GM19397 (cell line): ENCODE measurements around the gene BAHCC1.

Source experiments
- ATAC-seq: cut with Tn5 transposase; IDR thresholded peaks from one replicate; pipeline ENCODE4 v1.9.1; 2021; ENCODE audit warnings: mild to moderate bottlenecking, moderate library complexity; ENCODE audit not compliant: unreplicated experiment

BAHCC1 gene

DNA sequence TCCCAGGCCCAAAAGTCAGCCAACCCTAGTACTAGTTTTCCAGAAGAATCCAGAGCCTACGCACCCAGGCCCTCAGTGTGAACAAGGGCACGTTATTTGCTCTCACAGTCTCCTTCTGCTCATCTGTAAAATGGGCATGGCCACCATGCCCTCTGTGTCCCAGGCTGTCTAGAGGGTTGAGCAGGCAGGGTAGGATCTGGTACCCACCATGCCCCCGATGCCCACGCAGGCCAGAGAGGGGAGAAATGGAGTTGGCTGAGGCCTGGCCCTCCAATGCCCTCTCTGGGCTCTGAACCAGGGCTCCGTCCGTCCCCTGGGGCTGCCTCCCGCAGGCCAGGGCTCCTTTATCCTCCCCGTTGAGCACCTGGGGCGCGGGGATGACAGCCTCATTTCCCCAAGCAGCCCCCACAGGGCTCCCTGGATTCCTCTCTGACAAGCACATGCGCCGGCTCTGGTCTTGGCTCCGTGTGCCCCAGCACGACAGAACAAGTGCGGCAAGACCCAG, 9.1 kb upstream of the BAHCC1 start:
- no peak for ATAC-seq

DNA sequence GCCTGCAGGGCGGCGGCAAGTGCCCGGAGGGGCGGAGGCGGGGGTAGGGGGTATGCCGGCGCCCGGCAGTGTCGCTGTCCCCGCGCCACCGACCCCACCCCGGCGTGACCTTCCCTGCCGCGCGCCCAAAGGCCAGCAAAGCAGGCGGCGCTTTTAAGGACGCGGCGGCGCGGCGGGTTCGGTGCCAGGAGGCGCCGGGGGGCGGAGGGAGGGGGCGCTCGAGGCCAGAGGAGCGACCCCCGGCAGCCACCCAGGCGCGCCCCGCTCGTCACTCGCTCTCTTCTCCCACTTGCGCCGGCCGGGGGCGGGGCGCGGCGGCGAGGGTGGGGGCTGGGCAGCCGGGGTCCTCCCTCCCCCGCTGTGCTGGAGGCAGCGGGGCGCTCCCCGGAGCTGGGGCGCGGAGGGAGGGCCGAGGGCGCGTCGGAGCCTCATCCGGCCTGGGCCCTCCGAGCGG, 8.6 kb upstream of the BAHCC1 start:
- ATAC-seq: no peak

DNA sequence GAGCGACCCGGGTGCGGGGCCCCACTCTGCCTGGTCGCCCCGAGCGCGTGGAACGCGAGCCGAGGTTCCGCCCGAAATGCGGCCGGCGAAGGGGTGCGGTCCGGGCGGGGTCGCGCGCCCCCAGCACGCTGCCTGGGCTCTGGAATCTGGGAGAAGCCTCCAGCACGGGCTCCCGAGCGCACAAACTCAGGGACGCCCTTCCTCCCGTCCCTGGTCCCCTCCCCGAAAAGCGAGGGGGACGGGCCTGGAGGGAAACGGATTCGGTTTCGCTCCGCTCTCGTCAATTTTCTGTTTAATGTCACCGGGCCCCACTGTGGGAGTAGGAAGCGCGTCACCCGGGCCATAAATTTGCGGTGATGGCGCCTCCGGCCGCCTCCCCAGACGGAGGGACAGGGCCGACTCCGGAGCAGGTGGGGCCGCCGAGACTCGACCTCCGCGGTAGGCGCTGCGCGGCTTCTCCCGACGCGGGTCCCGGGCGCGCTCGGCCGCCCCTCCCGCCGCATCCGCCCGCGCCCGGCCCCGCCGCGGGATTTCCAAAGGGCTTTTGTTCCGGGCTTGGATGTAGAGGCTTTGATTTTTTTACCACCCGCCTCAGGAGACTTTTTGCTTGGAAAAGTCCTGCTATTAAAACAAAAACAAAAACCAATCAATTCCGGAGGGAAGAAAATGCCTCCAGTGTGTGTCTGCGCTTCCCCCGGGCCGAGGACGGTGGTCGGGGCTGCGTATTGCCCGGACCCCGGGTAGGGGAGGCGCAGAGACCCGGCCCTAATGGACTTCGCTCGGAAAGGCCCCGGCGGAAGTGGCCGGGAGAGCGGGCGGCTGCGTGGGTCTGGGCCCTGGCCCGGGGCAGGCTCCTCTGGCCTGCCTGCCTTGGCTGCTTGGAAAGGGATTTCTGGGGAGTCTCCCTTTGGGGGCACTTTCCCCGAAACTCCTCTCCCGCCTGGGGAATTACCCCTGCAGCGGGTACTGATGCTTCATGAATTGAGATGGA, 7.9 kb upstream of the BAHCC1 start:
- ATAC-seq: no peak

DNA sequence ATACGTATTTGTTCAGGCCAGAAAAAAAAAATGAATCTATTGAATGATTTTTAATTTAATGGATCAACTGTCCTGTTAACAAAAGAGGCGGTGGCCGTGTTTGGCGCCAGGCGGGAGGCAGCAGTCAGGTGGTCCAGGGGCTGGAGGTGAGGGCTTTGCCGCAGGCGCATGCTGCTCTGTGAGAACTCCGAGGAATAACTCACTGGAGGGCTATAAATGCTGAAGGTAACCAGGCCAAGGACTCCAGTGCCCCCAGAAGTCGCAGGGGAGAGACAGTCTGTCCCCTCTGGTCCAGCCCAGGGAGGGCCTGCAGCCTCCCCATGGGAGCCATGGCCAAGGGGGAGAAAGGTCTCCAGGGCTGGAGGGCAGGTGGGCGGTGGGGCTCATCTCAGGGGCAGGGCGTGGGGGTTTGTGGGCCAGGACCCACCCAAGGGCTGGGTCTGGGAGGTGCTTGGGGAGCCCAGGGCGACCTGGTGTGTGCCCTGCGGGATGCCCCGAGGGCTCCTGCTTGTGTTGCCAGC, 7.1 kb upstream of the BAHCC1 start:
- ATAC-seq: no peak

DNA sequence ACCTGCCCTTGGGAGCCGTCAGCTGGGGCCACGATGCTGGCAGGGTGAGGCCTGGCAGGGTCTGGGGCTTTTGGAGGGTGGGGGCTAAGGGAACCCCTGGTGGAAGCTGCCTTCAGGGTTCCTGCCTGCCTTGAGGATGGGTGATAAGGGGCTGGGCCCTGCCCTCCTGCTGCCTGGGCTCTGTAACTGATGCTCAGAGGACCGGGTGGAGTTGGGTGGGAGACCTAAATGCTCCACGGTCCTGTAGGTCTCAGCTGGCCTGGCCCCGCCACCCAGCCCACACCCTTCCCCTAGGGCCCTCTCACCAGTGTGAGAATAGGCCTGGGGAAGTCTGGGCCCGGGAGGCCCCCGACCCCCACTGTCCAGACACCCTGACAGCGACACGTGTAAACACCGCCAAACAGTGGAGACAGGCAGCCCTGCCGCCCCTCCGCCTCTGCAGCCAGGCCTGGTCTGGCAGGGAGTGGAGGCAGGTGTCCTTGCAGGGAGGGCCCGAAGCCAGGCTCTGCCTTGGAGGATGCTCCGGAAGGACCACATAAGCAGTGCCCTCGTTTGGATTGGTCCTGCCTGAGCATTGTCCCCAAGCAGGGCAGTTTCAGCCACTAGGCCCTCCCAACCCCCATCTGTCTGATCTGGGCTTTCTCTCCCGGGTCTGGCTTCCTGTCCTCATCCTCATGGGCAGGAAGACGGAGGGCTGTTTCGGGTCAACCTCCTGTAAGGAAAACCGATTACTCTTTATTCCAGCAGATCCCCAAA, 6.5 kb upstream of the BAHCC1 start:
- no peak for ATAC-seq

DNA sequence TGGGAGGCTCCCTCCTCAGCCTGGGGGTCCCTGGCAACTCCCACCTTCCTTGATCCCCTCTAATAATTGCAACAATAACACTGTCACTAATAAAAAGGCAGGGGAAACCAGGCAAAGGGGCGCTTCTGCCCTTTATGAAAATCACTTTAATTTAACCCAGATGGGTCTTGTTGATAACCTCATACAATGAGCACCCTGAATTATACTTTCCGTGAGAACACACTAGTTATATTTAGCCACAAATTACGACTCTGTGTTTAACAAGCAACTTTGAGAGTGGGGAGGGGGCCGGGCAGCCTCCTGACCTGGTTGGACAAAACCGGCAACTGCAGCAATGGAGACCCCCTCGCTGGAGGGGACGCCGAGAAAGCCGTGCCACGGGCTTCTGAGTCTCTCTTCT, 5.7 kb upstream of the BAHCC1 start:
- no peak for ATAC-seq

DNA sequence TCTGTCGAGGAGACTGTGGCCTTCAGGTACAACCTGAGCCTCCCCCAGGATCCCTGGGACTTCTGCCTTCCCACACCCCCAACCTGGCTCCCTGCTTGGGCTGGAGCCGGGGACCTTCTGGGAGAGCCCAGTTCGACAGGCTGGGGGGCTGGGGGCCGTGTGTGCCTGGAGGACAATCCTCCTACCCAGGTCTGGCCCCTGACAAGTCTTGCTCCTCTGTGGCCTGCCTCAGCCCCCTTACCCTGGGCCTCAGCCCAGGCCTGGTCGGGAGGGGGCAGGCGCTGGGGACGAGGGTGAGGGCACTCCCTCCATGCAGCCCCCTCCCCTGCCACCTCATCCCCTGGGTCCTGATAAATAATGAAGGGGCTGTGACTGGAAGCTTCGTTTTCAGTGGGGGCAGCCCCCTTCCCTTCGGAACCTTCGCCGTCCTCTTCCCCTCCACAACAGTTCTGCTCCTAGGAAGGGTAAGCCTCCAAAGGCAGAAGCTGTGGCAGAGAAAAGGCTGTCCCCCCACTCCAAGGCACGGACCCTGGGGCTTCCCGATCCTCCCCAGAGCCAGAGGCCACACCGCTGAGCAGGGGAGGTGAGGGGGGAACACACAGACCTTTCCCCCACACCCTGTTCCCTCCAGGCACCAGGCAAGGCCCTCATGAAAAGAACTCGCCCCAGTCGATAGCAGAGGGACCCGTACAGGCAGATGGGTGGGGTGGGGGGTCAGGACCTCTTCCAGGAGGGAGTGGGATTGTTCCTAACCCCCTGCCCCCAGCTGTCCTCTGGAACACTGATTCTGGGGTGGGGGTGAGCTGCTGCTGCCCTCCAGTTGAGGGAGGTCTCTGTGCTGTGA, 5.0 kb upstream of the BAHCC1 start:
- ATAC-seq: no peak

DNA sequence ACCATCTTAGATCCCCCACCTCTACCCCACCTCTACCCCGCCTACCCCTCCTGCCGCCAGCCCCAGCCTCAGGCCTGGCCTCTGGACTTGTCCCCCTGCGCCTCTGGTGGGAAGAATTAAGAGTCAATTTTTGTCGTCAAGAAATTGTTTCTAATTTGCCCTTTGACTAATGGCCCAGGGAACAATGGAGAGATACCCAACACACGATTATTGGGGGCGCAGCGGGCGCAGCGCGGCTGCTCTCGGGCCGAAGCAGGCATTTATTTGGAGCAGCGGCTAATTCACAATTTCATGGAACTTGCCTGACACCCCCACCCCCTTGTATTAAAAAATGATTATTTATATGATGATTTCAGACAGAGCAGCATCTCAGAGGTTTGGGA, 4.4 kb upstream of the BAHCC1 start:
- no peak for ATAC-seq

DNA sequence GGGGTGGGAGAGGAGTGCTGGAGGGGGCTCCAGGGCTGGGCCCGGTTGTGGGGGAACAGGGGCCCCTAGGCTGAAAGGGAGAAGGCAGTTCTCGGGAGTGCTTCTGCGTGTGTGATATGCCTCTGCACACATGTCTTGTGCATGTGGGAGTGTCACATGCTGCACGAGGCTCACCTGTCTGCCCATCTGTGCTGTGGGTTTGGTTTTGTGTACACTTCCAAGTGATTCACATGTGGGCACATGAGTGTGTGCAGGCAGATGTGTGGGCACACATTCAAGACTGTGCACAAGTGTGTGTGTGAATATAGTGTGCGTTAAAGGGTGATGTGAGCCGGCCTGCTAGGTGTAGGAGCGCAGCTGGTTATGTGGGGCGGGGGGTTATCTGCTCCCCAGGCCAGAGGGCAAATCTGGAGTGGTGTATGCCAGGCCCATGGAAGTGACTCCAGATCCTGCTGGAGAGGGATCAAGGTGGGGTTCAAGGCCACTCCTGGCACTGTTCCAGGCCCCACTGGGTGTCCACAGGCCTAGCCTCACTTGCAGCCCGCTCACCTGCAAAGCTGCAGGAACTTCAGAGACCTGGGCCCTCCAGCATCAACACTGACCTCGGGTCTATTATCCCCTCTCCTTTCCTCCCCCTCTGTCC, 3.8 kb upstream of the BAHCC1 start:
- ATAC-seq: no peak

DNA sequence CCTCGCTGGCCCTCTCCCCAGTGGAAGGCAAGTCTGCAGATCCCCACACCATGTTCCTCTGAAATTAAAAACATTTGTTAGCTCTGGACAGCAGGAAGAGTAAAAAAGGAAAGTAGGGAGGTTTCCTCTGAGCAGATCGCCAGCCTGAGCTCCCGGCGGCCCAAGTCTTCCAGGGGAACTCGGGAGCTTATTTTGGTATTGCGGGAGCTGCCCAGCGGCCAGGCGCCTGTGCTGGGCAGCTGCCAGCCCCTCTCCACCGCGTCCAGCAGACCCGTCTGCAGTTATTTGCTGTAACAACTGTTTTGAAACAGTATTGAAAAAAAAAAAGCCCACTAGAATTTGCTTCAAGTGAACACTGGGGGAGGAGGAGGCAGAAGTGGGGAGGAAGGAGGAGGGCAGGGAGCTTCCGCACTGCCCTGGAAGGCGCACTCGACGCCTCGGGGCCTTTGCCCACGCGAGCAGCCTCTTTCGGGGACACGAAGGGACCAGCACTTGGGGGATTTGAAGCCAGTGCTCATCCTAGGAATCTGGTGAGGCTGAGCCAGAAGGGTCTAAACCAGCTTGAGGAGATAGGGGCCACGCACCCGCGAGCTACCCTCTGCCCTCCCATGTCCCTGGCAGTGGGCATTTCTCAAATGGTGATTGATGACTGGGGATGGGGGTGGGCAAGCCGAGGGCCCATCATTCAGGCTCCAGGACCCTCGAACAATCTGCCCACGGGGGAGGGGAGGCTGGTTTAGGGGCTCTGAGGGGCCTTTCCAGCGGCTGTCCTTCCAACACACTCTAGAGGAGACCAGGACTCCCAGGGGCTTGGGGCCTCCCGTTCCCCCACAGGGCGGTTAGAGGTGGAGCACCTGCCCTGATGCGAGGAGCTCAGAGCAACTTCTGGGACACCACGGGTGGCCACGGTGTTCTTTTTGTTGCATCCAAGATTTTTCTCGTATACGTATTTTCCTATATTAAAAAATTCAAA, 3.0 kb upstream of the BAHCC1 start:
- no peak for ATAC-seq

DNA sequence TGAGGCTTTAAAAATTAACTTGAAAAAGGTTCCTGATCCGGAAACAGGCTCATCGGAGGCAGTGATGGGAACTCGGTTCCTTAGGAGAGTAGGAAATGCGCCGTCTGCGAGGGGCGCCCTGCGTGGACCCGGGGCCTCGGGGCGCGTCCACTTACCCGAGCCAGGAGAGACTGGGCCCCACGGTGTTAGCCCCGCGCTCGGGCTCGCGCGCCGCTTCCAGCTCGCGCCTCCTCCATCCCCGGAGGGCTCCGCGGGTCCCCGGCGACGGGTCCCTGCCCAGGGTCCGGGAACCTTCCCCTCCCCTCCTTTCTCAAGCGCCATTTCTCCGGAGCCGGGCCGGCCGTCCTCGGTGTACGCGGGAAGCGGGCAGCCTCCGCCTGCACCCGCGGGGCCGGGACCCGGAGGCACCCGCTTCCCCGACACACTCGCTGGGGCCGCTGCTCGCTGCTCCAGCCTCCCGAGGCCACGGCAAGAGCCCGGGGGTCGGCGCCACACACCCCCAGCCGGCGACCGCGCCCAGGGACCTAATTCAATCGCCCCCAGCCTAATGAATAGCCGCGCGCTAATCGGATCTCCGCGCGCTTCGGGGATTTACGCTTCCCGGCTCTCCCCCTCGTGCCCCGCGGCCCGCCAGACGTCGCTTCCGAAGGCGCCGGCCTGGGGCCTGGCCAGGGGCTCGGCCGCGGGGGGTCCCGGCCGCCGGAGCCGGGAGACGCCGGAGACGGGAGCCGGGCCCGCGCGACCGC, 2.2 kb upstream of the BAHCC1 start:
- ATAC-seq: no peak

DNA sequence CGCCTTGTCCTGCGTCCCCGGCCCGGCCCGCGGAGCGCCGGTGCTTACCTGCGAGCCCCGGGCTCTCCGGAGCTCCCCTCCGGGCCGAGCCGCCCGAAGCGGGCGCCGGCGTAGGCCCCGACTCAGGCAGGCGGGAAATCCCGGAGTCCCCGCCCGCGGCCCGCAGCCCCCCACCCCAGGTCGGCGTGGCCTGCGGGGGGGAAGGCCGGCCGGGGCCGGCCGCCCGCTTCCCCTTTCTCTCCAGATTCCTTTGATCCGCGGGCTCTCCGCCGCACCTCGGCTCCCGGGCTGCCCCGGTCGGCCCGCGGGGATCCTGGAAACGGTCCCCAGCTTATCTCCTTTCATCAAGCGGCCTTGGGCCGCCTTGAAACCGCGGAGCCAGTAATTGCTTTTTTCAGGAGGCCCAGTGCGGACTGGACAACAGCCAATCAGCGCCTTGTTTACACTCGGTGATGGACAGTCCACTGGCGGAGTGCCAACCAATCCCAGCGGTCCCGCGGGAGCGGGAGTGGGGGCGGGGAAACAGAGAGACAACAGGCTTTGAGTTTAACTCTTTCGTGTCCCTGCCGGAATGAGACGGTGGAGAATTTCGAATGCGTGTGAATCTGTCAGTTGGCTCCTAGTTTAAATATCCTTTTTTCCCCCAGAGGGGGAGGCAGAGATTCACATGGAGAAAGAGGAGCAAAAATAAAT, 1.4 kb upstream of the BAHCC1 start:
- ATAC-seq: no peak

DNA sequence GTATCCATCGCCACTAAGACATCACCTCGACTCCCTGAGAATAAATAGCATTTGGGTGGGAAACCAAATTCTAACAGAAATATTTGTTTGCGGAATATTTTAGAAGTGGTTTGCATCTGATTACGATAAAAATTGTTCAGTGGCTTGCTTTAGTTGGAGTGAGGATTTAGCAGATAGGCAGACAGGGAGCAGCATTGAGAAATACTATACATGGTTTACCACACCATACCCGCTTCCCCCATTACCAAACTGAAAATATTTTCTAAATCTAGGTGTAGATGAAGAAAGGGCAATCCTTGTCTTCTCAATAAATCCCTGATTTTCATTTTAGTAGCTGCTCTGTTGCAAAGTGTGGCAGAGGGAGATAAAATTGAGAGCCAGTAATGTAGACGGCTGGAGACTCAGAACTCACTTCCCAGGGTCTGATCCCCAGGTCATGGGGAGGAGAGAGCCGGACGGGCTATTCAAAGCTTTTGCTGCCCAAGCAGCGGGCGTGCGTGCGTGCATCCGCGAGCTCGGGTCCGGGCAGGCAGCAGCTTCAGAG, 808 bp upstream of the BAHCC1 start:
- ATAC-seq: no peak

DNA sequence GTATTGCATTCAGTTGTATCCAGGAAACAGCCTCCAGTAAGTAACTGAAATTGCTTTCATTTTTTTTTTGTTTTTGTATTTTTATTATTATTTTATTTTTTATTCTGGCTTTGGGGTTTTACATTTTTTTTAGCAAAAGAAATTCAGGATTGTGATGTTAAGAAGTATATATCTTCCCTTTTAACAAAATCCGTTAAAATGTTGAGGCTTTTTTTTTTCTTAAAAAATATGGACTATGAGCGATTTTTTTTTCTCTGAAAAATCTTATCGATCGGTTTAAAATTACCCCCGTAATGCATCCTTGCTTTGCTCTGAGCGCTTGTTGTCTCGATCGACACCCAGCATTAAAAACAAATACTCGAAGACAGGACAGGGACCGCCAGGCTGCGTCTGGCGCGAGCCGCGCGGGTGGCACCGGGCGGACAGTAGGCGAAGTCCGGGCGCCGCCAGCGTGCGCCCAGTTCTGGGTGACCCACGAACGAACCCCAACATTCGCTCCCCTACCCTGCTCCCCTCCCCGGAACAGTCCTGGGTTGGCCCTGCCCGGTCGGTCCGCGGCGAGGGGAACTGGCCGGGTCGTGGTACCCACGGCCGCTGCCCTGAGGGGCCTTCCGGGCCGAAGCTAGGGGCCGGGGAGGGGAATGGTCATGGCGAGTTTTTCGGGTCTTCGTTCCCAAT, 482 bp downstream of the BAHCC1 start:
- no peak for ATAC-seq

DNA sequence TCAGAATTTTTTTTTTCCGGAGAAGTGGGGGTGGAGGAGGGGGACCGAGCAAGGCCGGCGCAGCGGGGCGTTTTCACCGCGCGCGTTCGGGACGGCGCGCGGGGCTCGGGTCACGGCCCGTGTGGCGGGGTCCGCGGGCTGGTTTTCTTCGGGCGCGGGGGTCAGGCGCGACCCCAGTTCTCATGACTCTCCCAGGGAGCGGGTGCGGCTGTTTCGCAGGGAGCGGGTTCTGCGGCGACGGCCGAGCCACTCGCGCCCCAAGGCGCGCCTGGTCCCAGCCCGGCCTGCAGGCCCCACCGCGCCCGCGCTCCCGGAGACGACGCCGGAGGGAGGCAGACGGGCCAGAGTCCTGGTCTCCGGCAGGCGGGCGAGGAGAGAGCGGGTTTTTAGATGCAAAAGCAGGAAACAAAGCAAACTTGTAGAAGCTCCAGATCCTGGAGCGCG, 1.0 kb downstream of the BAHCC1 start:
- no peak for ATAC-seq

DNA sequence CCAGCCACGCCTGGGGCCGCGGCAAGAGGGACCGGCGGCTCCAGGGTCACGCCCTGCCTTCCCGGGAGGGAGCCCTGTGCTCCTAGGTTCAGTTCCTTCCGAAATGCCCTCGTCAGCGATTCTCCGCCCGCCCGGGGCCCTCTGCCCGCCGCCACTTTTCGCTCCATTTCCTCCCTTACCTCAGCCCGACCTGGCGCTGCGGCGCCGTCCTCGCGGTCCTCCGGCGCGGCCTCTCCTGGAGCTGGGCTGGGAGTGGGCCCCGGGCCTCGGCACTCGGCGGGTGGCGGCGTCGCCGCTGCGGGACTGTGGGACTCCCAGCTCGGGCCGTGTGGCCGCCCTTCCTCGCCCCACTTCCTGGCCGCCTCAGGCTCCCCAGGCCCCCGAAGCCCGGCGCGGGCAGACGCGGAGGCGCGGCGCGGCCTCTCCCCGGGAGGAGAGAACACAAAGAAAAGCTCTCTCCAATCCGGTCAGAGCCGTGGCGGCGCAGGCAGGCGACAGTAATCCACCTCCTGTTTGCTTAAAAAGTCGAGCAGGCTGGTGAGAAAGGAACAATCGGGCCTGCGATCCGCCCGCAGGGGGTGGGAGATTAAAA, 1.6 kb downstream of the BAHCC1 start:
- no peak for ATAC-seq
